H1 (cell line): ENCODE measurements around the gene IL5. TPM values are rescaled to one million over a fixed set of nuclear protein-coding genes. Genes with fewer than 3 reads are reported as not detected.

Experiments
- CTCF ChIA-PET: fragments of 300-600 bp; sonication (Branson Sonifier 250); formaldehyde crosslinking; loops from one replicate; lab custom pipeline; 2021; ENCODE audit not compliant: partially characterized antibody; lab: Charles Lee
- POLR2A ChIA-PET: fragments of 300-600 bp; sonication (Branson Sonifier 250); formaldehyde crosslinking; loops from one replicate; lab custom pipeline; 2021; ENCODE audit warnings: inconsistent platforms; ENCODE audit not compliant: partially characterized antibody; lab: Charles Lee
- DNase-seq, 2 experiments: peaks; one replicate each; pipeline versions ENCODE4 v3.0.0 to v3.0.0-alpha.2; 2010 to 2022; ENCODE audit warnings: low spot score in 2 of 2, low read depth in 1 of 2, mixed read lengths in 1 of 2
- FAIRE-seq: peaks from 2 replicates; lab custom pipeline; 2011; peaks lifted over from hg19 to GRCh38; lab: Jason Lieb, UNC
- H2AFZ ChIP-seq: 2 replicates; pipeline ENCODE4 v1.8.1; 2012; ENCODE audit warnings: low read length, inconsistent platforms
- H2AK5ac ChIP-seq: 2 replicates; pipeline ENCODE4 v1.6.1; 2013; ENCODE audit warnings: low read depth, low read length
- H2BK120ac ChIP-seq: replicated peaks from 2 replicates; pipeline ENCODE3; 2013; ENCODE audit warnings: low read depth, low read length, inconsistent platforms
- H2BK12ac ChIP-seq: 2 replicates; pipeline ENCODE4 v1.6.1; 2013; ENCODE audit warnings: low read depth, low read length
- H2BK15ac ChIP-seq: 2 replicates; pipeline ENCODE4 v1.6.1; 2013; ENCODE audit warnings: low read length
- H2BK20ac ChIP-seq: 2 replicates; pipeline ENCODE4 v1.6.1; 2013; ENCODE audit warnings: low read length
- H2BK5ac ChIP-seq: 2 replicates; pipeline ENCODE4 v1.6.1; 2013; ENCODE audit warnings: low read depth, low read length
- H3K14ac ChIP-seq: 2 replicates; pipeline ENCODE4 v1.6.1; 2013; ENCODE audit warnings: inconsistent platforms; ENCODE audit not compliant: insufficient read length
- H3K18ac ChIP-seq: 2 replicates; pipeline ENCODE4 v1.6.1; 2013; ENCODE audit warnings: low read length; ENCODE audit errors: extremely low read depth
- H3K23ac ChIP-seq: 2 replicates; pipeline ENCODE4 v1.6.1; 2013; ENCODE audit warnings: inconsistent platforms; ENCODE audit not compliant: insufficient read length
- H3K23me2 ChIP-seq: 2 replicates; pipeline ENCODE4 v1.6.1; 2013; ENCODE audit warnings: low read depth, low read length
- H3K27ac ChIP-seq: 2 replicates; pipeline ENCODE4 v1.6.1; 2011; ENCODE audit warnings: low read depth, low read length, inconsistent platforms
- H3K27me3 ChIP-seq, 4 experiments: replicated peaks in 1 of 4; 1 replicate in 1 of 4; 2 replicates in 3 of 4; pipeline versions ENCODE4 v1.6.1 to v1.8.1; 2011 to 2013; ENCODE audit warnings: low read length in 3 of 4, mild to moderate bottlenecking in 3 of 4, inconsistent platforms in 2 of 4, mixed read lengths in 2 of 4, moderate library complexity in 1 of 4; ENCODE audit not compliant: control insufficient read depth in 3 of 4, insufficient read depth in 3 of 4; ENCODE audit errors: extremely low read depth in 1 of 4
- H3K36me3 ChIP-seq, 4 experiments: 2 replicates each; pipeline versions ENCODE4 v1.6.1 to v1.8.1; 2011 to 2013; ENCODE audit warnings: mild to moderate bottlenecking in 4 of 4, low read length in 3 of 4, moderate library complexity in 2 of 4, control low read depth in 1 of 4, inconsistent platforms in 1 of 4; ENCODE audit not compliant: insufficient read depth in 4 of 4, control insufficient read depth in 2 of 4
- H3K4ac ChIP-seq: replicated peaks from 2 replicates; pipeline ENCODE3; 2013; ENCODE audit warnings: low read length, low read depth, mixed read lengths, inconsistent platforms; ENCODE audit not compliant: insufficient read length
- H3K4me1 ChIP-seq, 4 experiments: replicated peaks in 1 of 4; 1 replicate in 1 of 4; 2 replicates in 3 of 4; pipeline versions ENCODE4 v1.6.1 to v1.8.1; 2011 to 2013; ENCODE audit warnings: low read length in 3 of 4, inconsistent platforms in 2 of 4, mixed read lengths in 1 of 4; ENCODE audit not compliant: insufficient read depth in 4 of 4, control insufficient read depth in 3 of 4
- H3K4me2 ChIP-seq, 2 experiments: 2 replicates each; pipeline versions ENCODE4 v1.6.1 to v1.8.1; 2011 to 2013; ENCODE audit warnings: low read depth in 2 of 2, low read length in 2 of 2, control low read depth in 1 of 2, inconsistent platforms in 1 of 2, mild to moderate bottlenecking in 1 of 2; ENCODE audit not compliant: insufficient read depth in 1 of 2
- H3K4me3 ChIP-seq, 4 experiments: fragments of 200-600, 300-600 bp in 1 of 4; sonication (generic), shearing (Covaris generic), sonication (Bioruptor Twin) in 1 of 4; 2 replicates each; pipeline versions ENCODE4 v1.5.1 to v1.8.1; 2011 to 2016; ENCODE audit warnings: low read length in 4 of 4, low read depth in 3 of 4, control low read depth in 2 of 4, inconsistent platforms in 2 of 4, mild to moderate bottlenecking in 2 of 4, mixed read lengths in 1 of 4, moderate library complexity in 1 of 4; ENCODE audit not compliant: insufficient read depth in 2 of 4; ENCODE audit errors: extremely low read depth in 1 of 4
- H3K56ac ChIP-seq: replicated peaks from 2 replicates; pipeline ENCODE3; 2013; ENCODE audit warnings: low read depth, mild to moderate bottlenecking, mixed read lengths, low read length, inconsistent platforms; ENCODE audit not compliant: insufficient read length
- H3K79me1 ChIP-seq: 2 replicates; pipeline ENCODE4 v1.6.1; 2013; ENCODE audit warnings: low read depth, low read length, control low read depth
- H3K79me2 ChIP-seq, 2 experiments: 2 replicates each; pipeline versions ENCODE4 v1.6.1 to v1.8.1; 2012 to 2013; ENCODE audit warnings: low read length in 2 of 2, mild to moderate bottlenecking in 2 of 2, inconsistent platforms in 1 of 2; ENCODE audit not compliant: insufficient read depth in 2 of 2, control insufficient read depth in 1 of 2
- H3K9ac ChIP-seq, 4 experiments: replicated peaks in 1 of 4; 1 replicate in 1 of 4; 2 replicates in 3 of 4; pipeline versions ENCODE4 v1.6.1 to v1.8.1; 2011 to 2013; ENCODE audit warnings: low read depth in 3 of 4, low read length in 3 of 4, control low read depth in 2 of 4, mild to moderate bottlenecking in 2 of 4, moderate library complexity in 2 of 4, inconsistent platforms in 1 of 4; ENCODE audit errors: extremely low read depth in 1 of 4
- H3K9me3 ChIP-seq, 2 experiments: 2 replicates each; pipeline versions ENCODE4 v1.6.1 to v1.8.1; 2012 to 2013; ENCODE audit warnings: mild to moderate bottlenecking in 2 of 2, moderate library complexity in 2 of 2, control low read depth in 1 of 2, inconsistent platforms in 1 of 2, low read depth in 1 of 2, low read length in 1 of 2, mixed read lengths in 1 of 2; ENCODE audit not compliant: insufficient read depth in 2 of 2
- H4K20me1 ChIP-seq, 2 experiments: replicated peaks in 1 of 2; 2 replicates each; pipeline versions ENCODE3 to v1.8.1; 2011 to 2013; ENCODE audit warnings: inconsistent platforms in 2 of 2, low read length in 2 of 2, mild to moderate bottlenecking in 1 of 2; ENCODE audit not compliant: insufficient read depth in 2 of 2, control insufficient read depth in 1 of 2
- H4K5ac ChIP-seq: 2 replicates; pipeline ENCODE4 v1.6.1; 2013; ENCODE audit warnings: low read length, low read depth, mixed read lengths, inconsistent platforms; ENCODE audit not compliant: insufficient read length
- H4K8ac ChIP-seq: 2 replicates; pipeline ENCODE4 v1.8.0; 2013; ENCODE audit warnings: mild to moderate bottlenecking, moderate library complexity, low read length, inconsistent platforms; ENCODE audit not compliant: insufficient read depth; ENCODE audit errors: extremely low read depth
- H4K91ac ChIP-seq: replicated peaks from 2 replicates; pipeline ENCODE3; 2013; ENCODE audit warnings: low read length, mixed read lengths, inconsistent platforms; ENCODE audit not compliant: insufficient read length
- BCL11A ChIP-seq, 2 experiments: IDR thresholded peaks; one replicate each; pipeline ENCODE4 v1.6.1; 2011; ENCODE audit warnings: low read depth in 2 of 2, low read length in 2 of 2, mild to moderate bottlenecking in 2 of 2
- CHD2 ChIP-seq: IDR thresholded peaks from 2 replicates; pipeline ENCODE4 v1.6.1; 2012; ENCODE audit warnings: low read length, improper control_type of control experiment
- EGR1 ChIP-seq: IDR thresholded peaks from 2 replicates; pipeline ENCODE4 v1.6.1; 2011; ENCODE audit warnings: low read depth, low read length, borderline replicate concordance
- RBBP5 ChIP-seq: IDR thresholded peaks from 2 replicates; pipeline ENCODE4 v1.7.1; 2012; ENCODE audit warnings: low read depth, mild to moderate bottlenecking, inconsistent platforms, low read length, moderate library complexity, borderline replicate concordance
- SRF ChIP-seq: IDR thresholded peaks from 2 replicates; pipeline ENCODE4 v1.6.1; 2011; ENCODE audit warnings: mild to moderate bottlenecking, low read depth, low read length, moderate library complexity
- WGBS, 2 experiments: shearing (Covaris generic) in 1 of 2; methylation state at CpG; one replicate each; pipeline versions ENCODE4 v1.1.6 to v1.1.7; 2013 to 2015; ENCODE audit warnings: low lambda C conversion rate in 2 of 2, mixed read lengths in 2 of 2, inconsistent platforms in 1 of 2, low coverage in 1 of 2, missing lambda C conversion rate in 1 of 2; ENCODE audit not compliant: insufficient replicate concordance in 2 of 2, insufficient coverage in 1 of 2, insufficient read length in 1 of 2; ENCODE audit errors: extremely low coverage in 1 of 2, missing lambda C conversion rate in 1 of 2; 5-methylcytosine and 5-hydroxymethylcytosine counted together
- polyA plus RNA-seq, 7 experiments: library from polyadenylated mRNA; depleted of rRNA in 3 of 7; stranded (reverse) in 5 of 7; unstranded in 2 of 7; fragments of >200 nt in 5 of 7; fragments of 200-250 nt in 2 of 7; gene quantifications; 1 replicate in 5 of 7; 2 replicates in 1 of 7; 4 replicates in 1 of 7; pipeline versions ENCODE4 v1.2.1 to v1.2.3, GENCODE V29; 2011 to 2013; ENCODE audit warnings: missing spikeins in 2 of 7, mixed read lengths in 2 of 7
- total RNA-seq: library from RNA; stranded (reverse); fragmentation: NEBNext Ultra II Directional; extraction: Animal tissue kit (Norgen Biotek cat#: 25700); gene quantifications from 2 replicates; pipeline ENCODE4 v1.2.1, GENCODE V29; 2021

The IL5 gene
- total and polyA plus RNA-seq, 2 of the 8 experiments (the other 6 are each of a cell fraction or from before 2014, with no cell fraction given): not detected

- no peak overlapping the region for H3K56ac ChIP-seq
- 93% methylated on average over 1 of the region's 1 CpG; no CpG with 5 or more reads in 1 of the 2 experiments for whole genome bisulfite sequencing, 2 experiments
Observed at GRCh38 chr5:132576123-132576522, 32.8 kb upstream of the IL5 start.

More at GRCh38 chr5:132576123-132576522, 32.8 kb upstream of the IL5 start:
- FAIRE-seq (no peak), DNase-seq (no peak)
- Histone ChIP-seq H2AK5ac (no peak overlapping the region), H3K4me3 (no peak overlapping the region), H3K9ac (no peak overlapping the region), H2AFZ (no peak overlapping the region), H2BK15ac (no peak overlapping the region), H2BK5ac (no peak overlapping the region), H2BK120ac (no peak overlapping the region), H3K4me1 (no peaks in the 10 kb centered on the region), H3K23ac (no peak overlapping the region), H3K4ac (no peak overlapping the region), H3K9me3 (peaks cover 3 to 7% of the 10 kb centered on the region in 2 experiments; a peak in 2 of 4 replicates), H3K23me2 (no peaks in the 10 kb centered on the region), H3K27ac (no peak overlapping the region), H3K4me2 (no peak overlapping the region), H3K18ac (no peak overlapping the region), H4K8ac (no peak overlapping the region), H3K14ac (no peak overlapping the region), H3K27me3 (no peaks in the 10 kb centered on the region), H3K36me3 (peaks cover 2 to 53% (median 27%) of the 10 kb centered on the region in 4 experiments; a peak in 7 of 8 replicates), H4K91ac (no peak overlapping the region), H4K5ac (no peak overlapping the region), H3K79me1 (no peaks in the 10 kb centered on the region), H2BK20ac (no peak overlapping the region), H4K20me1 (no peaks in the 10 kb centered on the region), H2BK12ac (no peak overlapping the region), H3K79me2 (no peaks in the 10 kb centered on the region)
- TF ChIP-seq SRF (no peak), EGR1 (no peak), CHD2 (no peak), RBBP5 (no peak), BCL11A (IDR thresholded peaks at IDR 0.05; ENCODE audit: low read depth in 2 of 2, low read length in 2 of 2) (no peak)
- ChIA-PET CTCF (no interaction called here), POLR2A (no interaction called here)
